GM21825 (cell line): ENCODE results near the gene ANAPC4.

Experiments
- ATAC-seq: cut with Tn5 transposase; IDR thresholded peaks from one replicate; pipeline ENCODE4 v1.9.1; 2021; ENCODE audit warnings: mild to moderate bottlenecking, moderate library complexity; ENCODE audit not compliant: unreplicated experiment

The ANAPC4 gene

DNA sequence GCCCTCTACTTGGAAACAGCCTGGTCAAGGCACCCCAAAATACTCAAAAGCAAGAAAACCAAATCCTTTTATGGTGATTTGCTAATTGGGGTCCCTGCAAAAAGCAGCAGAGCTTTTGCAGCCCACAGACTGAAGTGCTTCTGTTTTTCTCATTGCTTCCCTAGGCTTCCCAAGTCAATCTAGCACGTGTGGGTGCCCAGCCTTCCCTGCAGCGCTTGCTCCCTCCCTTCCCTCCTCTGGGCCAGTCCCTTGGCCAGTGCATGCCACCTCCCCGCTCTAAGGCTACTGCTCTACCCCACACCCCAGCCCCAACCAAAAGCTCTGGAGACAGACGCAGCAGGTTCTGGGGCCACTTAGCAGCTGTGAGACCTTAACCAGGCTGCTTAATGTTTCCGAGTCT lies 53.6 kb downstream of the ANAPC4 start:
- ATAC-seq = no peak

GRCh38 chr4:25433966-25434827 lies 57.1 kb downstream of the ANAPC4 start:
- no peak for ATAC-seq

GRCh38 chr4:25437926-25438325 lies 60.9 kb downstream of the ANAPC4 start:
- ATAC-seq = no peak

GRCh38 chr4:25439918-25440477 lies 62.9 kb downstream of the ANAPC4 start:
- peak; percentile 91 for ATAC-seq

- ATAC-seq = no peak
These were observed 63.5 kb downstream of the ANAPC4 start for GRCh38 chr4:25440478-25441030.

GRCh38 chr4:25441519-25442117 lies 64.6 kb downstream of the ANAPC4 start:
- ATAC-seq = no peak

DNA sequence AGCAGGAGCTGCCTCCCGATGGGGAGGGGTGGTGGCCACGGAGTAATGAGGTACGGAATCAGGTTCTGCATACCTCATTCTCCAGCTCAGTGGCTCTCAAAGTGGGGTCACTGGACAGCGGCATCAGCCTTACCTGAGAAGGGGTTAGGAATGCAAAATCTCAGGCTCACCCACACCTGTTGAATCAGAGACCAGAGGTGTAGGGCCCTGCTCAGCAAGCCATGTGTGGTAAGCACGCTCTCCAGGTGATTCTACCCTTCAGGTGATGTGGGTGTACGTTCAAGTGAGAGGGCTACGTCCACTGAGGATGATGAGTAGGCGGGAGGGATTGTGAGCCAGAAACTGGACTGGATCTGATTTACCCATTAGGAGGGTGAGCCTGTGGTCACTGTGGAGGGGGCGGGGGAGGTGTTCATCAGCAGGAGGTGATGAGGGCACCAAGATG lies 65.8 kb downstream of the ANAPC4 start:
- no peak for ATAC-seq

DNA sequence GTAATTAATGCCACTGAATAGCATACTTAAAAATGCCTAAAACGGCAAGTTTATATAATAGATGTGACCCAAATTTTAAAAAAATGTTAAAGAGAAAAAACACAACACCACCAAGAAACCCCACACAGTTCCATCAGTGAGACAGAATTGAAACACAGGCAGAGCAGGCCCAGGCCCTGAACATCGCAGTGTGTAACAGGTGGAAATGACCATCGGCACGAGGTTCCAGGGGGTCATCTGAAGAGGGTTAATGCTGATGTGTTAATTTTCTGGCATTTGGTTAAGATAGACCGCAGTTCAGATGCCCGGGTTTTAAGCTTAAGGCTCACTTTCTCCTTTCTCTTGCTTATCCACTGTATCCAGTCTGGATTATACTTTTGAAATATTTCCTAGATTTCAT lies 66.8 kb downstream of the ANAPC4 start:
- no peak for ATAC-seq

DNA sequence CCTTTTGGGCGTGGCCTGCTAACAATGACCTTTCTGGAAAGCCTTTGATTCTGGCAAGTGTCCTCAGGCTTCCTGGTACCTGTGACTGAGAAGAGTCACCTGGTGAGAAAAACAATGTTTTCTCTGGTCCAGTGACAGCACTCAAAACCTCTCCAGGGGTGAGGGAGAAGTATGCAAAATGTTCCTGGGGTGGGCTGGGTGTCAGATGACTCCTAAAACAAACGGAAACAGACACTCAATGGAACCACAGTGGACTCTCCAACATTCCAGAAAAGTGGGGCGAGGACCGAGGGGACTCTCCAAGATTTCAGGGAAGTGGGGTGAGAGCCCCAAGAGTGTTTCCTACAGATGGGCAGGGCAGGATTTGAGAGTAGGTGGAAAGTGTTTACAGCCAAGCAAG lies 69.5 kb downstream of the ANAPC4 start:
- no peak for ATAC-seq

GRCh38 chr4:25448379-25449109 lies 71.5 kb downstream of the ANAPC4 start:
- no peak for ATAC-seq

- no peak for ATAC-seq
These were observed 72.2 kb downstream of the ANAPC4 start for GRCh38 chr4:25449270-25449669.

GRCh38 chr4:25449688-25450087 lies 72.6 kb downstream of the ANAPC4 start:
- no peak for ATAC-seq

DNA sequence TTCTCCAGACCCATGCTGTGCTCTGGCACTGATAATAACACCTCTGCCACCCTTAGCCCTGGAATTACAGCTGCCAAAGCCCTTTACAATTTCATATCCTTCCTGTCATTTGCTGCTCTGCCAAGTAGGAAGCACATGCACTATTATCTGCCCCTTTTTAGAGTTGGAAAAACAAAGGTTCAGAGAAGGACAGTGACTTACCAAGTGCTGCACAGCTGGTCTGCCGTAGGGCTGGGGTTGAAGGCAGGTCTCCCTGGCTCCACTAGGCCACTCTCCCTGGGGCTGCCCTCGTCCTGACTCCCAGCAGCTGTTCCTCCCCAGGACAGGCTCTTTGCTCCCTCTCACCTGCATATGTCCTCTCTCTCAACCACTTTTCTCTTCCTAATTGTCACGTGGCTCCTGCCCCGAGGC lies 73.4 kb downstream of the ANAPC4 start:
- ATAC-seq = no peak

- ATAC-seq = no peak
These were observed 74.6 kb downstream of the ANAPC4 start for GRCh38 chr4:25451676-25452075.

DNA sequence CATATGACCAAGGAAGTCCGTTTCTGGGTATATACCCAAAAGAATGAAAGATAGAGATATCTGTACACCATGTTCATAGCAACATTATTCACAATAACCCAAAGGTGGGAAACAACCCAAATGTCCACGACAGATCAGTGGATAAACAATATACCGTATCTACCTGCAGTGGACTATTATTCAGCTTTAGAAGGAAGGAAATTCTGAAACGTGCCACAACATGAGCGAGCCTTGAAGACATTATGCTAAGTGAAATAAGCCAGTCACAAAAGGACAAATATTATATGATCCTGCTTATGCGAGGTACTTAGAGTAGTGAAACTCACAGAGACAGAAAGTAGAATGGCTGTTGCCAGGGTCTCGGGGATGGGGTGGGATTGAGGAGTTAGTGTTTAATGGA lies 75.0 kb downstream of the ANAPC4 start:
- ATAC-seq = no peak

DNA sequence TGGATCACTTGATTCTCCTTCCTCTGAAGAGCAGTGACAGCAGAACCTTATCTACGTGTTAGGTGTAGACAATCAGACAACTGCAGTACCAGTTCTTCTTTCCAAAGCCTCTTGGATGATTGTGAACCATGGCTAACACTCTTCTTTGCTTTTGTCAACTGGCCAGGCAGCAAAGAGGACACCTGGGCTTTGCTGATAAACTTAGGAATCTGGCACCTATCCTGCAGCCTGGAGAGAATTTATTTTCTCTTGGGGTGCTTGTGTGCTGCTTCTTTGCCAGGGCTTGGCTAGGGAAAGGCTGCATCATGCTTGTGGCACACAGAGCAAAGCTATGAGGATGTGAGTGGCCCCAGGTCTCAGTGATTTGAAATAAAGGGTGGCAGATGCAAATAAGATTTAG lies 77.4 kb downstream of the ANAPC4 start:
- no peak for ATAC-seq

DNA sequence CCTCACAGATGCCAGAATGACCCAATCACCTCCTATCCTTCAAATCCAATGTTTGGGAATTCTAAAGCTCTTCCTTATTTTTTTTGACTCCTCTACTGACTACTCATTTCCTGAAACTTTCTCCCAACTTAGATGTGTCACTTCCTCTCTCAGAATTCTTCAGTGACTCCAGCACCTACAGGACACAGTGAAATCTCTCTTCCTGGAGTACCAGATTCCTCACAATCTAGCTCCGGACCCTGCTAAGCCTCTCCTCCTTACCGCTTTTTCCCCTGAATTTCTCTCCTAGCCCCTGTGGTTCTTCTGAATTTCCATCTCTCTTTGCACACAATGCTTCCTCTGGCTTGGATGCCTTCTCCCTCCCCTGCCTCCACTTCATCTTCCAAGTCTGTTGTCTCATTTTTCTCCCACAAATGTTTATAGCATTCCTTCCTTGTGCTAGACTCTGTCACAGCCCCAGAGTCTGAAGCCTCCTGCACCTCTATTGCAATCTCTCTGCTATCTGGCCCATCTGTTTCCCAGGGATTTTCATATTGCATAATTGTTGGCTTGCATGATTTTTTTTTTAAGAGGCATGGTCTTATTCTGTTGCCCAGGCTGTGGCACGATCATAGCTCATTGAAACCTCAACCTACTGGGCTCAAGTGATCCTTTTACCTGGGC lies 80.1 kb downstream of the ANAPC4 start:
- ATAC-seq = no peak

GRCh38 chr4:25466966-25467697 lies 90.1 kb downstream of the ANAPC4 start:
- no peak for ATAC-seq

DNA sequence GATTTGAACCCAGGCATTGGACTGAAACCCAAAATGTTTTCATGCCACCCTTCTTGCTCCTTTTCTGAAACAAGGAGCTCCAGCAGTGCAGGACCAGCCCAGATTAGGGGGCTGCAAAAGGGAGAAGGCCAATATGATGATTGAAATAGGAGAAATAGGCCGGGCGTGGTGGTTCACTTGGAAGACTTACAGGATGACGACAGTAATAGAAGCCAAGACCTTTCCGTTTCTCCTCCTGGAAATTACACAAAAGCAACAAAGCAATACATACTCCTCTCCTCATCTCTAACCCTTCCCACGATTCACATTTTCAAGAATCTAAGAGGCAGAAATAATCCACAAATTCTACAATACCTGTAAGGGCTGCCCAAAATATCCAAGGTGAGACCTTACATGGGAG lies 90.8 kb downstream of the ANAPC4 start:
- ATAC-seq = no peak
